ENCODE results near the gene TPH1. TPM values are rescaled to one million over a fixed set of nuclear protein-coding genes. Genes with fewer than 3 reads are reported as not detected.

Gene TPH1
- polyA plus RNA-seq (2013, experiment 1 of 2; ENCODE audit: insufficient read length) = 0.12 TPM
- 0.04 TPM for polyA plus RNA-seq (2013, experiment 2 of 2; ENCODE audit: insufficient read length)

DNA sequence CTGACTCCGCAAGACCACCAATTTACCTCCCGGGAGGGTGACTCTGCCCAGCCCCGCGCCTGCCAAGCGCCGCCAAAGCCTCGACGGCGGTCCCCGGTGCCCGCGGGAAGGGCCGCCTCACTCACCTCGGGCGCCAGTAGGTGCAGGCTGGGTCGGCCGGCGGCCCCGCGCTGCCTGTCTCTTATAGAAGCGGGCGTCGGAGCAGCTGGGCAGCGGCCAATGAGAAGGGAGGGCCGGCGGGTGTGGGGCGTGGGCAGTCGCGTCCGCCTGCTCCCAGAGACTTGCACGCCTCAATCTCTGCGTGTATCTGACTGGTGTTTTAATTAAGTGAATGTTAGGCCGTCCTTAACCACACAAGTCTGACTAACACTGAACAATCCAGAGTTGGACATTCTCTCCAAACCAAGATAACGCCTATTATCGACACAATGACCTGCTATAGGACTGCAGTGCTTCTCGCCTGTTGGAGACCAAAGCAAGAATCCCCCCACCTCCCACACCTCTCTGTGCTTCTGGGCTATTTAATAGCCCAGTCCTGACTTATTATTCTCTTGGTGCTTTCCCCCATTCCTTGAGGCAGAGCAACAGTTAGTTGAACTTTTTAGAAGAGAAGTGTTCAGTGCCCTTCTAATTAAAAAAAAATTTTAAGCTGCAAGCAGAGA, at the start of gene TPH1:
Gene TPH1 (minus strand): TSS at position 154 of the 662 bp plus-strand sequence. CDS start 5,507 bp downstream, outside the sequence.
- DNase-seq = peak; percentile 19

DNA sequence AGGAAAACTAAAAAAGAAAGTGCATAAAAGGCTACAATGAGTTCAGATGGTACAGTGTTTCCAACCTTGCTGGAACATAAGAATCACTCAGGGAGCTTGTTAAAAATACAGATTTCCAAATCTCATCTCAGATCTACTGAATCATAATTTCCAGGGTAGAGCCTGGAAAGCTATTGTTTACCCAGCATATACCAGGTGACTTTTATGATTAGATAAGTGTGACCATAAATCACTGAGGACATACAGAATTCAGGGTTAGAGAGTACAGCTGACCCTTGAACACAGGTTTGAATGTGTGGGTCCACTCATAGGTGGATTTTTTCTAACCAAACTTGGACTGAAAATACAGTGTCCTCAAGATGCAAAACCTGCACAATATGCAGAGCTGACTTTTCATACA, 47.9 kb upstream of the TPH1 start:
- no peak for DNase-seq

DNA sequence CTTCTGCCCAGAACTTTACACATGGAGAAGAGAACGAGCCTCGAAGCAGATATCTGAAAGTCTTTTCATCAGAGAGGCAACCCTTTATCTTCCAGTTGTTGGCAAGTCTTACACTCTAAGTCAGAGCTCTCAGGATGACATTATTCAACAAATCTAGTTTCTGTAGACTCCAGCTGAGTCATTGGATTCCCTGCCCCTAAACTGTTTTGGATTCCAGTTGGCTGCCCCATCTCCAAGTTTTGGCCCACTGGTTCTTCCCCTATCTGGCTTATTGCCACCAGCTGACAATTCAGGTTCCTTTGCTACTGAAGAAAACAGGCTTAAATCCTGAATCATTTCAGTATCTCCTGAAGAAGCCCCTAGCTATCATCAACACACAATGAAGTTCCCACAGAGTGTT, 45.7 kb upstream of the TPH1 start:
- peak; percentile 15 for DNase-seq

DNA sequence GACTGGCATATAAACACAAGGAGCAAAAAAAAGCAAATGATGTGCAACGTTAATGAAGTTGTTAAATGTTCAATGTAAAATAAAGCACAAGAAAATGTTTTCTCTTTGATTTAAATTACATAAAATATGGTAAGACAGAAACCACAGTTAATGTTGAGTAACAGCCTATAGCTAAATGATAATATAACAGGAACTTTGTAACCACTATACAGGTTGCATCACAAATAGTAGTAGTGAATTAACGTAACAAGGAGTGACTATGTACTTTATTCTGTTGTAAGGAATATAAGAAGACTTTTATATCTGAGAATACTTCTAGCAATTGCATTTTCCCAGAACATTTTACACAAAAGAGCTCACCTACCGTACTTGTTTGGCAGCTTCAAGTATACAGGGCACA, 42.9 kb upstream of the TPH1 start:
- DNase-seq = no peak

DNA sequence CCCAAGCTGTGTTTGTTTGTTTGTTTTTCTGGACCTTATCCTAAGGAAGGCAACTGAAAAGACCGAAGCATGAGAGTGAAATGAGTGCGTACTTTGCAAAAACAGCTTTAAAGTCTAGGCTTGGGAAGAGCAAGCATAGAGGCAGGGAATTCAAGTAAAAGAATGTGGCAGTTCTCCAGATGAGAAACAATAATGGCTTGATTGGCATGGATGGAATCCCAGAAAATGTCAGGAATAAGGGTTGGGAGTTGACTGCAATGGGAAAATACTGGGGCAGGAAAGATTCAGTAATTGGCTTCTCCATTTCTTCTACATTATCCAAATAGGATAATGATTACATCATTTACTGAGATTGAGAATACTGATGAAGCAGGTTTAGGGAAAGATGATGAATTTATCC, 42.3 kb upstream of the TPH1 start:
- peak; percentile 58 for DNase-seq

DNA sequence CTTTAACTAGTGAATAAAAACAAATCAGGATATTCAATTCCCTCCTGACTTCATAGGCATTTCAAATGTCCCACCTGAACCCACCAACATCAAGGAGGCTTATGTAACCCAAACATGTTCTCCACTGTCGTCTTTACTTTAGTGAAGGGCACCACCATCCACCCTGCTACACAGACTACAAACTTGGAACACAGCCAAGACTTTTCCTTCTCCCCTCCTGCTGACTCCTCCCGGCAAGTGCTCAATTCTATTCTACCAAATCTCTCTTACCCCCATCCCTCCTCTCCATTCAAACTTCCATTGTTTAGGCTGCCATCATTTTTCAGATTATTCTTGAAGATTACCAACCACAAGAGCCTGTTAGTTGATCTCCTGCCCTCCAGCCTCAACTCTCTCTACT, 35.5 kb upstream of the TPH1 start:
- no peak for DNase-seq

DNA sequence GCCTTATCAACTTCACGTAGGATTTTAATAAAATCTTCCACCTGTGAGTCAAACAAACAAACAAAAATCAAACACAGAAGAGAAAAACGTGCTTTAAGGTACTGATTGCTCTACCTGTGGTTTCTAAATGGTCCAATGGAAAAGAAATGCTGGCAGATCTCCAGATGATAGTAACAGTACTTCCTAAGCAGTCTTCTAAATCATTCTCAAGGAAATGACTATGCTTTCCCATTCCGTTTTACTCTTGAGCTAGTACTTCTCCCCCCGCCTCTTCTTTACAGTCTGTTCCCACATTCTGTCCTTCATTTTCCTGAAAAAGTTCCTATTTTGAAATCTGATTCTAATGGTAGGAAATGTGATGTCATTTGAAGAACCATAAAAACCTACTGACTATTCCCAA, 34.4 kb upstream of the TPH1 start:
- DNase-seq = no peak

DNA sequence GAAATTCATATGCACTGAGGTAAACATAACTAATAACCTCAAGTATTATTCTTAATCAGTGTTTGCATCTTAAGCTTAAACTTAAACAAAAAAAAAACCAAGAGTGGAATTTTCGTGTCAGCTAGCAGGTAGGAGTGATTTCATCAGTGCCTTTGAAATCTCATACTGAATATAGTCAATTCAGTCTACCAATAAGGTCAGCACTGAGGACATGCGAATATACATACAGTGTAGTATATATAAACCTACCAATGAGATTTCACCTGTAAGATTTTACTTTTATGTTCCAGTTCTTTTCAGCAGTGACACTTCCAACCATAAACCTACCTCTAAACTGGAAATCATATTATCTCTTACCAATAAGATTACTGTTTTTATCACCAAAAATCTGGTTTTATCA, 32.8 kb upstream of the TPH1 start:
- no peak for DNase-seq

DNA sequence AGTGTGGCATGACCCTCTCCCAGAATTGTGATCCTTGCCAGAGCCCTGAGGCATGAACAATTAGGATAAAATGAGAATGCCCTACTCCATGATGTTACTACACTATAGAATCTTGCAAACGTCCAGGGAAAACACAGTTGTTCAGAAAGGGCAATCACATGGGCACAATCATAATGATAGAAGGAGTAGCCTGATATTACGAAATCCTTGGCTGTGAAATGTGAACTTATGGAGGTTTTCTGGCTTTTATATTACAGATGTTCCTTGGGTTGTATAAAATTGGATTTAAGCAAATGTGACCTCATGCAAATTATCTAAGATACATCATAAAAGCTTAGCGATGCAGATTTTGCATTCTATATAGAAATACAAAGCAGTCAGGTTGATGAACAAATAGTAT, 29.4 kb upstream of the TPH1 start:
- DNase-seq = no peak

DNA sequence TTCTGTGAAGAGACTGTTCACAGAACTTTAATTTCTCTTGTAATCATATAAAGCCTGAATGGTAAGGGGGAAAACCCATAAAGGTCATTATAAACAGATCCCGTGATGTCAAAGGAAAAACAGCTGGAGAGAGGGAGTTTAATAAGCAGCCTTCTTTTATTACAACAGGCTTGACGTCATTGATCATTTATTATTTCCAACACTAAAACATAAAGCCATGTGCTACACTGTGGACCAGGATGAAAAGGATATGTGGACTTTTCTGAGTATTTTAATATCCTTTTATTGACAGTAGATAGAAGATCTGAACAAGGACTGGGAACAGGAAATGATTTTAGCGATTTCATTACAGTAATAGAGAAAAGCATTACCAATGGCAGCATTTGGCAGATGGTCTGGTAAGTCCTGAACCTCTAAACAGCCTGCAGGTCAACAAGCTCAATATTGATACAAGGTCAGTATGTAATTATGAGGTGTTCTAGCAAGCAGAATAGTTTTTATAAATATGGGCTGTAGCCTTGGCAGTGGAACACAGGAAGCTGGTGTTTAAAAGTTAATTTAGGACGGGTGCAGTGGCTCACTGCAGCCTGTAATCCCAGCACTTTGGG, 25.1 kb upstream of the TPH1 start:
- no peak for DNase-seq

DNA sequence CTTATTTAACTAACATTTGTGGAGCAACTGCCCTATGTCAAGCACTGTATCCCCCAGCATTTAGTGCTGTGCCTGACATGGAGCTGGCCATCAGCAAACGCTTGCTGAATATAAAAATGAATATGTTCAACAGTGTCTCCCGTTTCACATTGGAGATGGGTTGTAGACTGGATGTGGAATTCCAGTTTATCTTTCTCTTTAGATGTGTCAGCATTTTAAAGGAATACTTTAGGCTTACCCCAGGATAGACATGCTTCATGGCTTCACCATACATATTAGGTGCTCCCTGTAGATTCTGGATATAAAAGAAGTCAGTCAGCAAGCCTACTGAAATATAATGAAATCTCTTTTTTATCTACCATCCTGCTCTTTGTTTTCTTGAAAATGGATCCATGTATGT, 21.3 kb upstream of the TPH1 start:
- DNase-seq = no peak

DNA sequence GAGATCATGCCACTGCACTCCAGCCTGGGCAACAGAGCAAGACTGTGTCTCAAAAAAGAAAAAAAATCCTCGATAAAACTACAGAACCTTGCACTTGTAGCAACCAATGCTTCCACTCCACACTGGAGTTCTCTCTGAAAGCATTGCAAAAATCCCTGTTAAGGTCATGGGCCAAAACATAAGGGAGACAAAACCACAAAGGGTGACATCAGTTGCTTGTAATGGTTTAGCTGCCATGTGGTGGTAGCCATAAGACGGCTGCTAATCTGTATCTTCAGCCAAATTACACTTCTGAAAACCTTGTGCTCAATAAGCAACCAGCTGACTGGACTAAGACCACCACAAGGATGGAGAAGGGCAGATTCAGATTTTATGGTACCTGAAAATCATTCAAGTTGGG, 20.6 kb upstream of the TPH1 start:
- DNase-seq = peak; percentile 8

DNA sequence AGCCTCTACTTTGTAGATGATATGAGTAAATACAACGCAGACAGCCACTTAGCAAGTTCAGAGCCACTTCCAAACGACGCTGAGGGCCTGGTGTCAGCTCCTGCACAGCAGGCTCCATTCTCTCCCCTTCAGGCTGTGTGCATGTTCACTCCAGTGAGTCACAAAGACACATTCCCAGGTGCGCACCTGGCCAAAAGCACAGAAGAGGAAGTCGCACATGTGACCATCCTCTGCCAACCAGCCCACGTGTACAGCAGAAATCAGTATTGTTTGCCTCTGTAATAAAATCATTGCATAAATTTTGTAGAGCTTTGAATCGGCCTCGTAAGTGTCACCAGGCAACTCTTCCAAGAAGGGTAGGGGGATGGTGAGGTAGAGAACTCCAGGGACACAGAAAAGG, 19.5 kb upstream of the TPH1 start:
- no peak for DNase-seq

DNA sequence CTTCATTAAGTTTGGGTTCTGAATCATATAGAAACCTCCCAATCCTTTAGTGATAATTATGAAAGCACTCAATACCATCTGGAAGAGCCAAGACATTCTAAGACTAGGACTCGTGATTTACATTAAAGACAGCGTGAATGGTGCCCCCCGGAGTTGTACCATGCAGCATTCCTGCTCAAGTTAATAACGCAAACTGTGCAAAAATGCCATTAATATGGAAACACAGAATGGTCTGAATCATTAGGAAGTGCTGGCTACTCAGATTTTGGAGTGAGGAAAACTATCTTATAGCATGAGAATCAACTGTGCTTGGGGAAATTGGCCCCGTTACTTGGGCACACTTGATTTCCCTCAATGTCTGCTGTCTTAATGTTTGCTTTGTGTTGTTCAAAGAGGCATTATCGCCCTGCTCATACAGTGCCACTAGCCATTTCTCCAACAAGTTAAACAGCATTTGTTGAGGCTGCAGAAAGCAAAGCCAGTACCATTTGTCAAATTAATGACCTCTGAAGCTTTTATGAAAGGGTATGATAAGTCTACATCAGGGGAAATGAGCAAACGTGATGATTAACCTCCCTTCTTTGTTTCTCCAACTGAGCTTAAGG, 18.5 kb upstream of the TPH1 start:
- DNase-seq = no peak

DNA sequence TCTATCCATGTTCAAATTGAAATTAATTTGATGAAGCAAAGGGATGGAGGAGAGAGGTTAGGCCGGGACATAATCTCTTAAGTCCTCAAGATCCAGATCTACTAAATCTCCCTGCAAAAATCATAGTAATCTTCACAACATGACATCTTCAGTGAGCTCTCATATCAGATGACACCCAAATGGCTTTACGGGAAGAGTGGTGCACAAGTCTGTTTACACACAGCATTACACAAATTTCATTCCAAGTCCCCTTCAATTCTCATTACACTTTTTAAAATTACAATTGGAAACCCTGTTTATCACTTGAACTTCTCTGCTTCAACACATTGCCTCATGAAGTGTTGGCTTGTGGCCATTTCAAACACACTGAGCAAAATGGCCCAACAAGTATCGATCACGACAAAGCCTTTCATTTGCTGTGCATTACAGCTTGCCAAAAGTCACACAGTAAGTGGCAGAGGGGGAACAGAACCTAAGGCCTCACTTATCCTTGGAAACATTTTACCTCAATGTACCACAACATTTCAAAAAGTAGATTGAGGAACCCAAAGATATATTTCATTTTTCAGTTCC, 17.9 kb upstream of the TPH1 start:
- no peak for DNase-seq

DNA sequence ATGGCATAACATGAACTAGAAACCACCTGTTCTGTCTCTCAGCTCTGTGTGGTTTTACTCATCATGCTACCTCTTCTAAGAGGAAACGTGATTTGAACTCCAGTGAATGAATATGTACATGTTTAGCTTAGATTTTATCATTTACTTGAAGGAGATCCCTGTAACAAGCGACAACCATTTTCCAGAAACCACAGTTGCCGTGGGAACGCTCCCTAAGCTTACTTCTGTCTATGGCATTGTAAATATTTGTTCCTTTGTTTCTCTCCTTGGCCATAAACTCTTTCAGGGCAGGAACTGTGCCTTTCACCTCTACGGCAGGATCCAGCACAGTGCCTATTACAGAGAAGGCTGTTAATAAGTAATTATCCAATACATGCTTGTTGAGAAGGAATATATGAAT, 17.1 kb upstream of the TPH1 start:
- DNase-seq = no peak

DNA sequence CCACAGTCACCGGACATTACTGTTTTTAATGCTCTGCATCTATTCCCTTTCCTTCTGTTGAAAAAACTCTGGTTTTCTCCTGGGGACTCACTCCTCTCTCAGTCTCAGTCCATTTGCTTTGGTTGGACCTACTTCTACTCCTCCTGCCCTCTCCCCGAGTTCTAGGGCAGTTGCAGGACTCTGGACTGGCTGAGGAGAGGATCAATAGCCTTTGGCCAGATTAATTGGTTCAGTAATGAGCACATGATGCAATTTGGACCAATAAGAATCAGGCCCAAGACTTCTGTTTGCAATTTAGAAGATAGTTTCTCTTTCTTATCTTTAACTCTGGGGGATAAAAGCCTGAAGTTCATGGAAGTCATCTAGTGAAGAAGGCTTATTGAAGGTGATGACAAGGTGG, 15.3 kb upstream of the TPH1 start:
- DNase-seq = no peak

DNA sequence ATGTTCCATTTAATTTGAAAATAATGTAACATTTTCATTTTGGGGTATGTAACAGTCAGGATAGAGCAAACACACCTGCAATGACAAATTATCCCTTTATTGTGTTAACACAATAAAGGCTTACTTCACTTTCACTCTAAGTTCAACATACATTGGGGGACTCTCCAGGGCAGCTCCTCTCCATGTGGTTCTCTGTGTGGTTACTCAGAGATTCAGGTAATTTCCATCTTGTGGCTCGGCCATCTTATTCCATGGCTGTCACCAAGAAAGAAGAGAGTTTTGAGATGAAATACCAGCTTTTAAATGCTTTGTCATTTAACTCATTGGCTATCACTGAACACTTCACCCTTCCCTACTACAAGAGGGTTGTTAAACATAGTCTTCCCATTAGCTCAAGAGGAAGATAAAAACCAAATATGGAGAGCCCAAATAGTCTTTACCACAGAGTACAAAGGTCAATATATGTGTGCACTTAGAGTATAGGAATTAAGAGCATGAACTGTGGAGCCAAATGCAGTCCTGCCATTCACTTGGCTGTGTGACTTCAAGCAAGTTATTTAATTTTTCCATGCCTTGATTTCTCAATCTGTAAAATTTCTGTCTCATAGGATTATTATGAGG, 10.6 kb upstream of the TPH1 start:
- DNase-seq = no peak

DNA sequence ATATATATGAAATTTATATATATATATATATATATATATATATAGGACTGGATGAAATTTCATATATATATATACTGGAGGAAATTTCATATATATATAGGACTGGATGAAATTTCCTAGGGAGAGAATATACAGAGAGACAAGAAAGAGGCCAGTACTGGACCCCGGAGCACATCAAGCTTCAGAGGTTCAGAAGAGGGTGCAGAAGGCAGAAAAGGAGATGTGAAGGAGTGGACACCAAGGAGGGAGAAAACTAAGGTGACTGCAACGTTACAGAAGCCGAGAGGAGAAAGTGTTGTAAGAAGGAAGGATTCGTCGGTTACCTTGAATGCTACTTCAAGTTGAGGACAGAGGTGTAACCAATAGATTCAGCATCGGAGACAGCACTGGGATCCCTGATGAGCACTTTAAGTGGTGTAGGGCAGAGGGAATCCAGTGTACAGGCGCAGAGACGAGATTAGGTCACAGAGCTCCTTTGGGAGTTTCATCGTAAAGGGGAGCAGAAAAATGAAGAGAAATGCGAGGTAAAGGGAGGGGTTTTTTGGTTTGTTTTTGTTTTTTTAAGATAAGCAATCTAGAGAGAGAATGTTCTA, 8.5 kb upstream of the TPH1 start:
- DNase-seq = no peak

DNA sequence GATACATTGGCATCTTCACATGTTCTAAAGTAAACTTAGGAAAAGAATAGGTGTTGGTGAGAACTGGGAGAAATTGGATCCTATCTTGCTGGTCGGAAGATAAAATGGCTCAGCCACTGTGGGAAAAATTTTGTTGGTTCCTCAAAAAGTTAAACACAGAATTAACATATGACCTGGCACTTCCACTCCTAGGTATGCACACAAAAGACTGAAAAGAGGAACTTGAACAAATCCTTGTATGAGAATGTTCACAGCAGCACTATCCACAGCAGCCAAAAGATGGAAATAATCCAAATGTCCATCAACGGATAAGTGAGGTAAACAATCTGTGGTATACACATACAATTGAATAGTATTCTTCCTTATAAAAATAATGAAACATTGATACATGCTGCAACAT, 4.8 kb upstream of the TPH1 start:
- no peak for DNase-seq

DNA sequence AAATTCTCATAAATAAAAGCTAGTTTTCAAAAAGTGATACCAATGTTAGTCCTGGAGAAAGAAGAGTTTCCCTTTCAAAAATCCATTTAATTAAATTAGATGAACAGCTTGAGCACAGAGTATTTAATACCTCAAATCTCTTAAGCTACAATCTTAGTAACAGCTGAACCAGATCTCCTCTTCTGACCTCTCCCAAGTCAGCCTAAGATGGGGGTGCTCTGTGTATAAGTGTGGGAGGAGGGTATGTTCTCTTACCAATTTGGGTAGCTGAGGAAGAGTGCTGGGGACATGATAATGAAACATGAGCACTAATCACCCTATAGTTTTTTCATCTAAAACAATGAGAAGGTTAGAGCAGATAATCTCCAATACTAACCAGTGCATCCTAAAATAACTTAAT, 9.6 kb downstream of the TPH1 start:
- DNase-seq = no peak

DNA sequence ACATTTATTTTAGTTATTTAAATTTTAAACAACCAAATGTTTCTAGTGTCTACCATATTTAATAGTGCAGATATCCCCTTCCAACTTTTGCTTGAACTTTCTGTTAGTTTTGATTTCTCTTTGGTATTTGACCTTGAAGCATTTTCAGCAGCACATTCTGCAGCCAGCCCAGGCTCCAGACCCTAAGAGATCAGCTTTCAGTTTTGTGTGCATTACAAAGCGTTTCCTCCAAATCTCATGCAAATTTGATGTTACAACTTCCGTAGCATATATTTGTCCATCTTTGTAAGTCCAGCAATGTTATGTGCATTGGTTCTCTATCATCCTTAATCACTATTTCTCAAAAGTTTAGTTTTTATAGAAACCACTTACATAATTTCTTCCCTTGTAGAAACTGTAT, 18.6 kb downstream of the TPH1 start:
- no peak for DNase-seq

DNA sequence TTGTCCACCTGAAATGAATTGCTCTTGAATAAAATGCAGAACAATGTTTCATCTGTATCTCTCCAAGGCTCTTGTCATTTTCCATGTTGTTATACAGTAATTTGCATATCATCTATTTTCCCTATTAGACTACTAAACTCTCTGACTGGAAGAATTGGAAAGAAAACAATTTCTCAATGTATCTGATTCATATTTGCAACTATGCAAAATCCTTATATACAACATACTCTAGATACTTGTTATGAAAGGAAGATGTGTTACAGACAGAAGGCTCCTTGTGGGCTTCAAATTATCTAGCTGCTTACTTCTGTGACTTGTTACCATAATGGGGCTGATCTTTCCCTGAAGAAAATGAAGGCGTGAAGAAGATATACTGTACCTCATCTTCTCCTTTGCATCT, 23.6 kb downstream of the TPH1 start:
- DNase-seq = no peak
